SK-N-SH (cell line): ENCODE measurements around the gene SH2D3C. TPM values are rescaled to one million over a fixed set of nuclear protein-coding genes. Genes with fewer than 3 reads are reported as not detected.

Experiments used
- CTCF ChIA-PET: fragments of 300-600, 350-600 bp; formaldehyde crosslinking; extraction: SDS; loops from one replicate; lab custom pipeline; 2021; lab: Yijun Ruan, JAX
- POLR2A ChIA-PET: fragments of 350-600 bp; sonication (Branson Sonifier 250); formaldehyde crosslinking; extraction: SDS; loops from one replicate; lab custom pipeline; 2020; ENCODE audit warnings: antibody characterized with exemption, inconsistent platforms; lab: Yijun Ruan, JAX
- DNase-seq: peaks from one replicate; pipeline ENCODE4 v3.0.0; 2012
- H2AFZ ChIP-seq: fragments of 200-600 bp; sonication (generic); 2 replicates; pipeline ENCODE4 v1.8.1; 2016; ENCODE audit warnings: antibody characterized with exemption, mild to moderate bottlenecking, low read depth
- H3F3A ChIP-seq: fragments of 200-600 bp; sonication (generic); replicated peaks from 2 replicates; pipeline ENCODE3; 2016; ENCODE audit warnings: antibody characterized with exemption, mild to moderate bottlenecking; ENCODE audit not compliant: insufficient read depth
- H3K27ac ChIP-seq, 2 experiments: fragments of 200-500 bp in 1 of 2; fragments of 200-600 bp in 1 of 2; sonication (Bioruptor generic) in 1 of 2; sonication (generic), shearing (Covaris generic) in 1 of 2; 2 replicates each; pipeline versions ENCODE4 v1.5.1 to v1.6.1; 2014 to 2016; ENCODE audit warnings: low read depth in 2 of 2, inconsistent platforms in 1 of 2, low read length in 1 of 2, mild to moderate bottlenecking in 1 of 2, mixed read lengths in 1 of 2
- H3K27me3 ChIP-seq: fragments of 200-600 bp; sonication (generic), shearing (Covaris generic); 2 replicates; pipeline ENCODE4 v1.6.1; 2016; ENCODE audit warnings: mixed run types; ENCODE audit not compliant: insufficient read depth
- H3K36me3 ChIP-seq, 2 experiments: fragments of 200-500 bp in 1 of 2; fragments of 200-600 bp in 1 of 2; sonication (Bioruptor generic) in 1 of 2; sonication (generic) in 1 of 2; replicated peaks in 1 of 2; 2 replicates each; pipeline versions ENCODE3 to v1.5.1; 2014 to 2016; ENCODE audit warnings: low read length in 1 of 2, mild to moderate bottlenecking in 1 of 2; ENCODE audit not compliant: insufficient read depth in 2 of 2, control insufficient read depth in 1 of 2
- H3K4me1 ChIP-seq, 2 experiments: fragments of 200-500 bp in 1 of 2; fragments of 200-600 bp in 1 of 2; sonication (Bioruptor generic) in 1 of 2; sonication (generic), shearing (Covaris generic) in 1 of 2; 2 replicates each; pipeline versions ENCODE4 v1.5.1 to v1.6.1; 2014 to 2016; ENCODE audit warnings: low read depth in 1 of 2, low read length in 1 of 2, mixed run types in 1 of 2; ENCODE audit not compliant: insufficient read depth in 2 of 2, control insufficient read depth in 1 of 2
- H3K4me2 ChIP-seq: fragments of 200-600 bp; sonication (generic), shearing (Covaris generic); 2 replicates; pipeline ENCODE4 v1.6.1; 2017; ENCODE audit warnings: mixed run types
- H3K4me3 ChIP-seq, 2 experiments: fragments of 200-500 bp in 1 of 2; fragments of 200-600 bp in 1 of 2; sonication (Bioruptor generic) in 1 of 2; sonication (generic), shearing (Covaris generic) in 1 of 2; 2 replicates each; pipeline versions ENCODE4 v1.5.1 to v1.8.1; 2014 to 2016; ENCODE audit warnings: low read depth in 2 of 2, inconsistent platforms in 1 of 2, low read length in 1 of 2, mild to moderate bottlenecking in 1 of 2, mixed read lengths in 1 of 2, moderate library complexity in 1 of 2
- H3K79me2 ChIP-seq: fragments of 200-600 bp; sonication (generic); 2 replicates; pipeline ENCODE4 v1.8.1; 2017; ENCODE audit warnings: mild to moderate bottlenecking; ENCODE audit not compliant: insufficient read depth
- H3K9ac ChIP-seq: fragments of 200-600 bp; sonication (generic); 2 replicates; pipeline ENCODE4 v1.6.1; 2017; ENCODE audit warnings: mixed run types
- H3K9me2 ChIP-seq: fragments of 200-600 bp; sonication (generic); 2 replicates; pipeline ENCODE4 v1.6.1; 2017; ENCODE audit warnings: mixed run types
- H3K9me3 ChIP-seq: fragments of 200-600 bp; sonication (generic); 2 replicates; pipeline ENCODE4 v1.6.1; 2017; ENCODE audit warnings: mixed run types, mild to moderate bottlenecking, moderate library complexity
- H4K20me1 ChIP-seq: fragments of 200-600 bp; sonication (generic); 2 replicates; pipeline ENCODE4 v1.6.1; 2017; ENCODE audit warnings: mild to moderate bottlenecking, mixed run types; ENCODE audit not compliant: insufficient read depth
- CHD2 ChIP-seq: fragments of 150-350 bp; IDR thresholded peaks from 2 replicates; pipeline ENCODE4 v1.6.1; 2018; ENCODE audit warnings: low read length; ENCODE audit not compliant: partially characterized antibody
- ELF1 ChIP-seq: IDR thresholded peaks from 2 replicates; pipeline ENCODE4 v1.4.0; 2012
- EP300 ChIP-seq, 2 experiments: IDR thresholded peaks; 2 replicates each; pipeline versions ENCODE4 v1.4.0 to v1.6.1; 2012; ENCODE audit warnings: borderline replicate concordance in 1 of 2, low read depth in 1 of 2, low read length in 1 of 2
- FOSL2 ChIP-seq: IDR thresholded peaks from 2 replicates; pipeline ENCODE4 v1.4.0; 2012; ENCODE audit warnings: low read depth, mild to moderate bottlenecking, moderate library complexity, borderline replicate concordance
- FOXJ3 ChIP-seq: sonication (generic); formaldehyde crosslinking; IDR thresholded peaks from 2 replicates; pipeline ENCODE4 v1.5.1; 2020; ENCODE audit warnings: mild to moderate bottlenecking, missing genetic modification reagents
- FOXM1 ChIP-seq: IDR thresholded peaks from 2 replicates; pipeline ENCODE4 v1.4.0; 2012; ENCODE audit warnings: low read depth, mild to moderate bottlenecking
- GATA2 ChIP-seq: sonication (generic); formaldehyde crosslinking; IDR thresholded peaks from 2 replicates; pipeline ENCODE4 v1.5.0; 2020; ENCODE audit warnings: mild to moderate bottlenecking, missing genetic modification reagents
- MAX ChIP-seq: IDR thresholded peaks from 2 replicates; pipeline ENCODE4 v1.4.0; 2012; ENCODE audit warnings: low read depth
- NRF1 ChIP-seq: IDR thresholded peaks from 2 replicates; pipeline ENCODE4 v1.6.1; 2012; ENCODE audit warnings: low read depth, mild to moderate bottlenecking, low read length
- PBX3 ChIP-seq: IDR thresholded peaks from 2 replicates; pipeline ENCODE4; 2012
- RAD21 ChIP-seq: IDR thresholded peaks from 2 replicates; pipeline ENCODE4 v1.6.1; 2012; ENCODE audit warnings: mild to moderate bottlenecking, low read length
- RXRA ChIP-seq: IDR thresholded peaks from 2 replicates; pipeline ENCODE4 v1.4.0; 2012; ENCODE audit warnings: low read depth, mild to moderate bottlenecking, borderline replicate concordance
- SIN3A ChIP-seq: IDR thresholded peaks from 2 replicates; pipeline ENCODE4 v1.6.1; 2012; ENCODE audit warnings: low read depth, mild to moderate bottlenecking, low read length, moderate library complexity, borderline replicate concordance
- TAF1 ChIP-seq: IDR thresholded peaks from 2 replicates; pipeline ENCODE4 v1.6.1; 2012; ENCODE audit warnings: low read depth, mild to moderate bottlenecking, low read length, moderate library complexity, borderline replicate concordance
- TCF12 ChIP-seq: IDR thresholded peaks from 2 replicates; pipeline ENCODE4 v1.4.0; 2012
- YY1 ChIP-seq: IDR thresholded peaks from 2 replicates; pipeline ENCODE4 v1.4.0; 2012; ENCODE audit warnings: low read depth, mild to moderate bottlenecking
- WGBS: methylation state at CpG from one replicate; pipeline ENCODE4 v1.1.6; 2017; ENCODE audit warnings: low lambda C conversion rate; 5-methylcytosine and 5-hydroxymethylcytosine counted together
- polyA plus RNA-seq, 3 experiments: library from polyadenylated mRNA; depleted of rRNA; stranded (reverse); fragments of >200 nt; gene quantifications; 2 replicates each; pipeline ENCODE4 v1.2.3, GENCODE V29; 2012
- TF ChIP-seq, protein P1 (sequence below): IDR thresholded peaks from 2 replicates; pipeline ENCODE4 v1.4.0; 2012; ENCODE audit warnings: low read depth, borderline replicate concordance
- TF ChIP-seq, protein P2 (sequence below): fragments of 150-350 bp; IDR thresholded peaks from 2 replicates; pipeline ENCODE4 v1.6.1; 2016; ENCODE audit warnings: mild to moderate bottlenecking, low read depth, low read length

SH2D3C gene
- polyA plus RNA-seq, 1 of the 3 experiments (the other 2 are of a cell fraction) = 0.15 TPM

DNA sequence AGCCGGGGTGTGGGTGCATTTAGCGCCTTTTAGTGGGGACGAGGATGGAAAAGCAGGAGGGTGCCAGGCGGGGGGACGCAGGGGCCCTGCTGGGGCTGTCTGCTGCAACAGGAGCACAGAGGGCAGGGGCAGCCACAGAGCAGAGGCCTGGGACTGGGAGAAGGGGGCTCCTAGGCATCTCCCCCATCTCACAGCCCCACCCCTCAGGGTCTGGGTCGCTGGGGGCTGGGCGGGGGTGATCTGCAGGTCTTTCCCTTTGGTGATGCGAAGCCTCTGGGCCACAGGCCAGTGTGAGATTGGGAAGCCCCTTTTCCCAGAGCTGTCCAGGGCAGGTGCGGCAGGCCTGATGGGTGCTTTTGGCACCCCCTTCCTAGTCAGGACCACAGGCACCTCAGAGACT lies 48.2 kb downstream of the SH2D3C start:
- H3K4me3 ChIP-seq = no peak overlapping the region
- ChIA-PET CTCF (interaction anchor here (1.6 to 10.7 kb wide), 3 partner anchors 73 to 191 kb away, joined by 3 to 226 read pairs (median 5); no protein-coding TSS in a partner anchor), POLR2A (interaction anchor here (0.8 kb wide), 1 partner anchor 14 kb away, joined by 3 read pairs; the partner anchor contains the start of genes PTRH1 and TTC16)
- H2AFZ ChIP-seq = no peak overlapping the region
- H4K20me1 ChIP-seq = no peaks in the 10 kb centered on the region
- no peak overlapping the region for H3K27ac ChIP-seq
- H3K79me2 ChIP-seq = no peaks in the 10 kb centered on the region
- peaks cover 2% of the 10 kb centered on the region for H3F3A ChIP-seq
- peaks cover 5 to 8% of the 10 kb centered on the region in 2 experiments; a peak in 1 of 4 replicates for H3K4me1 ChIP-seq
- no peaks in the 10 kb centered on the region for H3K27me3 ChIP-seq
- no peak overlapping the region for H3K9ac ChIP-seq
- peaks cover 0 to 3% of the 10 kb centered on the region in 2 experiments for H3K36me3 ChIP-seq
- H3K9me3 ChIP-seq = no peaks in the 10 kb centered on the region
- DNase-seq = no peak
- TF ChIP-seq YY1 (no peak), PBX3 (no peak), GATA2 (CRISPR knock-in tag) (no peak), TAF1 (no peak), RXRA (no peak), RAD21 (no peak)
- no peak overlapping the region for H3K4me2 ChIP-seq
- WGBS = 80% methylated on average over 7 of the region's 9 CpGs
- H3K9me2 ChIP-seq = no peaks in the 10 kb centered on the region

DNA sequence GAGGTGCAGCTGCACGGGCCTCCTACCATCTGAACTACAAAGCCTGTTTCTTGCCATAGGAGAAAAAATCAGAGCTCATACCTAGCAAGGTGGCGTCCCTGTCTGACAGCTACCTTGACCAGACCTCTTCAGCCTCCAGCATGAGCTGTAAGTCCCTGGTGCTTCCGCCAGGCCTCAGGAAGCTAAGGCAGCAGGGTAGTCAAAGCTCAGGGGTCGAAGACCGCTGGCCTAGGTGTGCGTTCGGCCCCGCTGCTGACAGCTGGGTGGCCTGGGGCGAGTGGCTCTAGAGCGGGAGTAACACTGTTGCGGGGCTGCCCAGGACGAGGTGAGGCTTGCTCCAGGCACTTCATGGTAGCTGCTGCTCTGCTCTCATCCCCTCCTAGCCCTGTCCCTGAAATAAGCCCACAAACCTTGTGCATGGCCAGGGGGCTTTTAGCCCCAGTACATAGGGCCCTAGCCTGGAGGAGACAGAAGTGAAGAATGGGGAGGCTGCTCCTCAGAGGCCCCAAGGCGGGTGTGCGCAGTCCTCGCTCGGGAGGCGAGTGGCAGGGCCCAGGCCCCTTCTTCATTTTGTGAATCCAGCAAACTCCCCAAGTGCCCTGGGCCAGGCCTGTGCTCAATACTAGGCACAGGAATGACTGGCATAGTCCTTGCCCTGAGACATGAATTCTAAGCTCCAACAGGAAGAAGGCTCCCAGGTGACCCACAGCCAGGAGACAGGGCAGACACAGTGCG lies 48.8 kb downstream of the SH2D3C start:
- peaks cover 5 to 8% of the 10 kb centered on the region in 2 experiments; a peak in 1 of 4 replicates for H3K4me1 ChIP-seq
- POLR2A ChIA-PET = interaction anchor here (0.7 to 0.8 kb wide), 2 partner anchors 14 to 201 kb away, joined by 3 read pairs; partner anchors contain the start of genes PTRH1 and TTC16

More for the DNA sequence above, 48.8 kb downstream of the SH2D3C start:
- CTCF ChIA-PET = interaction anchor here (0.6 to 10.7 kb wide), 7 partner anchors 73 to 226 kb away, joined by 3 to 226 read pairs (median 5); no protein-coding TSS in a partner anchor
- H3K4me3 ChIP-seq = no peak overlapping the region
- WGBS = 84% methylated on average over 12 of the region's 18 CpGs
- H3K27me3 ChIP-seq = no peaks in the 10 kb centered on the region
- DNase-seq = no peak
- TF ChIP-seq MAX = no peak
- no peak for TF ChIP-seq FOXM1
- TF ChIP-seq NRF1 = no peak
- TF ChIP-seq, protein P1, sequence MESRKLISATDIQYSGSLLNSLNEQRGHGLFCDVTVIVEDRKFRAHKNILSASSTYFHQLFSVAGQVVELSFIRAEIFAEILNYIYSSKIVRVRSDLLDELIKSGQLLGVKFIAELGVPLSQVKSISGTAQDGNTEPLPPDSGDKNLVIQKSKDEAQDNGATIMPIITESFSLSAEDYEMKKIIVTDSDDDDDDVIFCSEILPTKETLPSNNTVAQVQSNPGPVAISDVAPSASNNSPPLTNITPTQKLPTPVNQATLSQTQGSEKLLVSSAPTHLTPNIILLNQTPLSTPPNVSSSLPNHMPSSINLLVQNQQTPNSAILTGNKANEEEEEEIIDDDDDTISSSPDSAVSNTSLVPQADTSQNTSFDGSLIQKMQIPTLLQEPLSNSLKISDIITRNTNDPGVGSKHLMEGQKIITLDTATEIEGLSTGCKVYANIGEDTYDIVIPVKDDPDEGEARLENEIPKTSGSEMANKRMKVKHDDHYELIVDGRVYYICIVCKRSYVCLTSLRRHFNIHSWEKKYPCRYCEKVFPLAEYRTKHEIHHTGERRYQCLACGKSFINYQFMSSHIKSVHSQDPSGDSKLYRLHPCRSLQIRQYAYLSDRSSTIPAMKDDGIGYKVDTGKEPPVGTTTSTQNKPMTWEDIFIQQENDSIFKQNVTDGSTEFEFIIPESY = no peak
- TF ChIP-seq PBX3 = no peak
- TF ChIP-seq YY1 = no peak
- TF ChIP-seq FOXJ3 = no peak
- TF ChIP-seq TCF12 = no peak
- TF ChIP-seq CHD2 = no peak
- no peak for TF ChIP-seq SIN3A
- TF ChIP-seq FOSL2 = no peak
- TF ChIP-seq EP300 (IDR thresholded peaks at IDR 0.05; ENCODE audit: borderline replicate concordance in 1 of 2, low read depth in 1 of 2, low read length in 1 of 2) = no peak
- TF ChIP-seq, protein P2, sequence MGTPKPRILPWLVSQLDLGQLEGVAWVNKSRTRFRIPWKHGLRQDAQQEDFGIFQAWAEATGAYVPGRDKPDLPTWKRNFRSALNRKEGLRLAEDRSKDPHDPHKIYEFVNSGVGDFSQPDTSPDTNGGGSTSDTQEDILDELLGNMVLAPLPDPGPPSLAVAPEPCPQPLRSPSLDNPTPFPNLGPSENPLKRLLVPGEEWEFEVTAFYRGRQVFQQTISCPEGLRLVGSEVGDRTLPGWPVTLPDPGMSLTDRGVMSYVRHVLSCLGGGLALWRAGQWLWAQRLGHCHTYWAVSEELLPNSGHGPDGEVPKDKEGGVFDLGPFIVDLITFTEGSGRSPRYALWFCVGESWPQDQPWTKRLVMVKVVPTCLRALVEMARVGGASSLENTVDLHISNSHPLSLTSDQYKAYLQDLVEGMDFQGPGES = no peak
- TF ChIP-seq ELF1 = no peak
- no peak overlapping the region for H3K27ac ChIP-seq
- no peaks in the 10 kb centered on the region for H3K9me3 ChIP-seq
- no peak overlapping the region for H3K9ac ChIP-seq
- no peaks in the 10 kb centered on the region for H3K9me2 ChIP-seq
- no peaks in the 10 kb centered on the region for H3K79me2 ChIP-seq
- no peaks in the 10 kb centered on the region for H4K20me1 ChIP-seq
- H3F3A ChIP-seq = peaks cover 2% of the 10 kb centered on the region
- peaks cover 0 to 3% of the 10 kb centered on the region in 2 experiments for H3K36me3 ChIP-seq
- H2AFZ ChIP-seq = no peak overlapping the region
- H3K4me2 ChIP-seq = no peak overlapping the region
